OCI-LY3 (cell line): ENCODE measurements around the gene HAPLN2.

ENCODE experiments used
- H2AFZ ChIP-seq: fragments of 200-600, 300-600 bp; shearing (Covaris generic); 2 replicates; pipeline ENCODE4 v1.6.0; 2014; ENCODE audit warnings: antibody characterized with exemption, low read depth, low read length
- H3K27ac ChIP-seq: fragments of 200-600, 300-600 bp; sonication (generic); 2 replicates; pipeline ENCODE4 v1.5.1; 2014; ENCODE audit warnings: mild to moderate bottlenecking, low read length, moderate library complexity, mixed read lengths
- H3K27me3 ChIP-seq: fragments of 200-600, 300-600 bp; sonication (generic); 2 replicates; pipeline ENCODE4 v1.6.1; 2014; ENCODE audit warnings: low read depth, low read length, mixed read lengths
- H3K36me3 ChIP-seq: fragments of 200-600, 300-600 bp; sonication (generic); replicated peaks from 2 replicates; pipeline ENCODE3; 2014; ENCODE audit warnings: low read depth, low read length, mixed read lengths
- H3K4me1 ChIP-seq: fragments of 300-600, 200-600 bp; sonication (generic); 2 replicates; pipeline ENCODE4 v1.6.1; 2014; ENCODE audit warnings: low read length, mixed read lengths
- H3K4me2 ChIP-seq: fragments of 200-600, 300-600 bp; sonication (generic); 2 replicates; pipeline ENCODE4 v1.6.1; 2014; ENCODE audit warnings: low read length, mixed read lengths
- H3K4me3 ChIP-seq: fragments of 300-600, 200-600 bp; sonication (generic); 2 replicates; pipeline ENCODE4 v1.5.1; 2014; ENCODE audit warnings: antibody characterized with exemption, mild to moderate bottlenecking, low read length, moderate library complexity
- H3K79me2 ChIP-seq: fragments of 300-600, 200-600 bp; shearing (Covaris generic); 2 replicates; pipeline ENCODE4 v1.6.1; 2014; ENCODE audit warnings: mild to moderate bottlenecking, low read length, mixed read lengths
- H3K9ac ChIP-seq: fragments of 300-600, 200-600 bp; shearing (Covaris generic); 2 replicates; pipeline ENCODE4 v1.6.0; 2014; ENCODE audit warnings: mild to moderate bottlenecking, low read length, moderate library complexity
- H3K9me3 ChIP-seq: fragments of 200-600, 300-600 bp; shearing (Covaris generic); 2 replicates; pipeline ENCODE4 v1.6.1; 2014; ENCODE audit warnings: low read length, mixed read lengths; ENCODE audit not compliant: insufficient read depth
- H4K20me1 ChIP-seq: fragments of 200-600, 300-600 bp; sonication (generic); 2 replicates; pipeline ENCODE4 v1.6.1; 2016; ENCODE audit warnings: low read length, mixed read lengths; ENCODE audit not compliant: insufficient read depth
- EZH2phosphoT487 ChIP-seq: fragments of 200-600 bp; shearing (Covaris generic); IDR thresholded peaks from 2 replicates; pipeline ENCODE4 v1.6.1; 2018; ENCODE audit warnings: antibody characterized with exemption, mixed run types, low read depth
- TF ChIP-seq, protein P1 (sequence below): fragments of 200-600, 300-600 bp; sonication (generic); IDR thresholded peaks from 2 replicates; pipeline ENCODE4 v1.5.1; 2014; ENCODE audit warnings: antibody characterized with exemption, low read length, low read depth

The HAPLN2 gene

DNA sequence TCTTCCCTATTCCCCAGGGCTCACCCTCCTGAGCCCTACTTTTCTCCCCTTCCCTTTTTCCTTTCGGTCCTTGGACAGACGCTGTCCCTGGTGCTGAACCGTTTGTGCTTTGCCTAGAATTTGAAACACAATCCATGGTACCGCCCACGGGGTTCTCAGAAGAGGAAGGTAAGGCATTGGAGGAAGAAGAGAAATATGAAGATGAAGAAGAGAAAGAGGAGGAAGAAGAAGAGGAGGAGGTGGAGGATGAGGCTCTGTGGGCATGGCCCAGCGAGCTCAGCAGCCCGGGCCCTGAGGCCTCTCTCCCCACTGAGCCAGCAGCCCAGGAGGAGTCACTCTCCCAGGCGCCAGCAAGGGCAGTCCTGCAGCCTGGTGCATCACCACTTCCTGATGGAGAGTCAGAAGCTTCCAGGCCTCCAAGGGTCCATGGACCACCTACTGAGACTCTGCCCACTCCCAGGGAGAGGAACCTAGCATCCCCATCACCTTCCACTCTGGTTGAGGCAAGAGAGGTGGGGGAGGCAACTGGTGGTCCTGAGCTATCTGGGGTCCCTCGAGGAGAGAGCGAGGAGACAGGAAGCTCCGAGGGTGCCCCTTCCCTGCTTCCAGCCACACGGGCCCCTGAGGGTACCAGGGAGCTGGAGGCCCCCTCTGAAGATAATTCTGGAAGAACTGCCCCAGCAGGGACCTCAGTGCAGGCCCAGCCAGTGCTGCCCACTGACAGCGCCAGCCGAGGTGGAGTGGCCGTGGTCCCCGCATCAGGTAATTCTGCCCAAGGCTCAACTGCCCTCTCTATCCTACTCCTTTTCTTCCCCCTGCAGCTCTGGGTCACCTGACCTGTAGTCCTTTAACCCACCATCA is 33.1 kb downstream of the HAPLN2 start:
- peaks cover 27% of the 10 kb centered on the region for H4K20me1 ChIP-seq
- peaks cover 90% of the 10 kb centered on the region for H3K27me3 ChIP-seq

DNA sequence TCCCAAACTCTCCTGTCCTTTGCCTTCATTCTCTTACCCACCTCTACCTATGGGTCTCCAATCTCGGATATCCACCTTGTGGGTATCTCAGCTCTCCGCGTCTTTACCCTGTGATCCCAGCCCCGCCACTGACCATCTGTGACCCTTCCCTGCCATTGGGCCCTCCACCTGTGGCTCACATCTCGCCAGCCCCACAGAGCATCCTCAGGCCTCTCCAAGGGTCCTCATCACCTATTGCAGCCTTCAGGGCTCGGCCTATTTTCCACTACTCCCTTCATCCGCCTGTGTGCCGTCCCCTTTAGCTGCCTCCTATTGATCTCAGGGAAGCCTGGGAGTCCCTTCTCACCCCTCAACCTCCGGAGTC is 33.8 kb downstream of the HAPLN2 start:
- H4K20me1 ChIP-seq, result peaks cover 27% of the 10 kb centered on the region

More for the DNA sequence above, 33.1 kb downstream of the HAPLN2 start:
- Histone ChIP-seq H3K36me3 (no peaks in the 10 kb centered on the region), H3K9me3 (no peaks in the 10 kb centered on the region), H3K9ac (no peak overlapping the region), H3K4me1 (peaks cover 13% of the 10 kb centered on the region), H3K4me3 (no peak overlapping the region), H3K79me2 (no peaks in the 10 kb centered on the region), H2AFZ (no peak overlapping the region), H3K4me2 (no peak overlapping the region), H3K27ac (no peak overlapping the region)
- no peak for TF ChIP-seq EZH2phosphoT487
- TF ChIP-seq, protein P1, sequence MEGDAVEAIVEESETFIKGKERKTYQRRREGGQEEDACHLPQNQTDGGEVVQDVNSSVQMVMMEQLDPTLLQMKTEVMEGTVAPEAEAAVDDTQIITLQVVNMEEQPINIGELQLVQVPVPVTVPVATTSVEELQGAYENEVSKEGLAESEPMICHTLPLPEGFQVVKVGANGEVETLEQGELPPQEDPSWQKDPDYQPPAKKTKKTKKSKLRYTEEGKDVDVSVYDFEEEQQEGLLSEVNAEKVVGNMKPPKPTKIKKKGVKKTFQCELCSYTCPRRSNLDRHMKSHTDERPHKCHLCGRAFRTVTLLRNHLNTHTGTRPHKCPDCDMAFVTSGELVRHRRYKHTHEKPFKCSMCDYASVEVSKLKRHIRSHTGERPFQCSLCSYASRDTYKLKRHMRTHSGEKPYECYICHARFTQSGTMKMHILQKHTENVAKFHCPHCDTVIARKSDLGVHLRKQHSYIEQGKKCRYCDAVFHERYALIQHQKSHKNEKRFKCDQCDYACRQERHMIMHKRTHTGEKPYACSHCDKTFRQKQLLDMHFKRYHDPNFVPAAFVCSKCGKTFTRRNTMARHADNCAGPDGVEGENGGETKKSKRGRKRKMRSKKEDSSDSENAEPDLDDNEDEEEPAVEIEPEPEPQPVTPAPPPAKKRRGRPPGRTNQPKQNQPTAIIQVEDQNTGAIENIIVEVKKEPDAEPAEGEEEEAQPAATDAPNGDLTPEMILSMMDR, result no peak

DNA sequence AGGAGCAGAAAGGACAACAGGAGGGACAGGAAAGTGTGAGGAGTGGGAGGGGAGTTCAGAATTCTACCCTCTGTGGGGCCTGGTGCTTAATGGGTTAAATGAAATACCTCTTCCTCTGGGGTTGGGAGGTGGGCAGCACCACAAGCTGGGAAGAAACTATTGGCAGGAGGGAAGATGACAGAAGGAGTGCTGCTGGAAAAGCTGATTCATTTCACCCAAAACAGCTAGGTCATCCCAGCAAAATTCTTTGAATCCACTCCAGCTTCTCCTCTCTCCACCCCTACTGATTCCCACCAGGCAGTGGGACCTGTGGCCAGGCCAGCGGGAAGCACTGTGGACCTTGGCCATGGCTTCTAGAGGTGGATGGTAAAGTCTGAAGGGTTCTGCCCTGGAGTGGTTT is 35.5 kb downstream of the HAPLN2 start:
- Histone ChIP-seq H3K9ac (no peak overlapping the region), H3K27ac (no peak overlapping the region), H3K36me3 (no peaks in the 10 kb centered on the region), H3K9me3 (no peaks in the 10 kb centered on the region), H3K4me3 (no peak overlapping the region), H4K20me1 (peaks cover 27% of the 10 kb centered on the region), H2AFZ (no peak overlapping the region), H3K27me3 (peaks cover 71% of the 10 kb centered on the region), H3K4me2 (no peak overlapping the region), H3K79me2 (no peaks in the 10 kb centered on the region), H3K4me1 (peaks cover 28% of the 10 kb centered on the region)
- TF ChIP-seq, protein P1, result no peak
- no peak for TF ChIP-seq EZH2phosphoT487

More for the DNA sequence above, 33.8 kb downstream of the HAPLN2 start:
- H3K4me2 ChIP-seq, result no peak overlapping the region
- peaks cover 18% of the 10 kb centered on the region for H3K4me1 ChIP-seq
- H3K4me3 ChIP-seq, result no peak overlapping the region
- no peak overlapping the region for H3K27ac ChIP-seq
- no peaks in the 10 kb centered on the region for H3K9me3 ChIP-seq
- no peaks in the 10 kb centered on the region for H3K36me3 ChIP-seq
- H3K27me3 ChIP-seq, result peaks cover 85% of the 10 kb centered on the region
- no peak overlapping the region for H3K9ac ChIP-seq
- H2AFZ ChIP-seq, result no peak overlapping the region
- TF ChIP-seq, protein P1, result no peak
- no peak for TF ChIP-seq EZH2phosphoT487
- no peaks in the 10 kb centered on the region for H3K79me2 ChIP-seq

DNA sequence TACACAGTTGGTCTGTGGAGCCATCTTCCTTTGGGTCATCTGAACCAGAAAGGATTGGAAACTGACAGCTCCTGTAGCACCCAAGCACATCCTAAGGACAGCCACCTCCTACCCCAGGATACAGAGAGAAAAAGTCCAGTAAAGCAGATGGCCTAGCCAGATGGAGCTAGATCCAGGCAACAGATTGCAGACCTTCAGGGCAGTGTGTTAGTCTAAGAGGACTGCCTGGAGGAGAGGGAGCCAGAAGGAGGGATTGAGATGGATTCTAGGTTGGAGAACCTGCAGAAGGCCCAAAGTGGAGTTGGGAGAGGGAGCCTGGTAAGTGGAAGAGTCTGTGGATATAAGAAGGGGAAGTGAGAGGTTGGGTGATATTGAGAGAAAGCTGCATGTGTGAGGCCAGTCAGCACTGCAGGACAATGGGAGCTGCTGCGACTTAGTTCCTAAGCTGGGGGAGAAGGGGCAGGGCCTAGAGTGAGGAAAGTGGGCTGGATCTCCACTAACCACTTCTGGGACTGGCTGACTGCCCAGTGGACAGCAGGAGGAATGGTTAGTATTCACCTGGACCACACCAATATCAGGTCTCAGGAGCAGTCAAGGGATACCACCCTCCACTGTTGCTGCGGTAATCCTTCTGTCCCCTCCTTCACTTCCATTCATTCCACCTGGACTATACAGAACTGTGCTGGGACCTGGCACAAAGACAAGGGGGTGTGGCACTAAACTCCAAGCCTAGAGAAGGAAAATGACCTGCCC is 36.1 kb downstream of the HAPLN2 start:
- Histone ChIP-seq H2AFZ (no peak overlapping the region), H3K9ac (no peak overlapping the region), H3K4me1 (peaks cover 33% of the 10 kb centered on the region), H3K4me2 (no peak overlapping the region), H3K27ac (no peak overlapping the region), H3K36me3 (no peaks in the 10 kb centered on the region), H3K4me3 (no peak overlapping the region), H3K79me2 (no peaks in the 10 kb centered on the region), H3K27me3 (peaks cover 65% of the 10 kb centered on the region), H3K9me3 (no peaks in the 10 kb centered on the region), H4K20me1 (peaks cover 23% of the 10 kb centered on the region)
- TF ChIP-seq EZH2phosphoT487, result no peak
- TF ChIP-seq, protein P1, result no peak
